Thymus (tissue), 11 donors: ENCODE measurements around the gene IL6R. TPM values are rescaled to one million over a fixed set of nuclear protein-coding genes. Genes with fewer than 3 reads are reported as not detected.

Experiments used
- DNase-seq, 9 donors: peaks; one replicate each; pipeline ENCODE4 v3.0.0-alpha.2; 2013; ENCODE audit warnings: low spot score in 9 of 9, low read depth in 6 of 9, missing footprints in 1 of 9
- H3K27ac ChIP-seq, 2 donors: one replicate each; pipeline ENCODE4 v1.5.1; 2013; ENCODE audit warnings: control low read depth in 1 of 2, low read depth in 1 of 2, low read length in 1 of 2, mild to moderate bottlenecking in 1 of 2, moderate library complexity in 1 of 2
- H3K27me3 ChIP-seq, 2 donors: one replicate each; pipeline ENCODE4 v1.5.1; 2013; ENCODE audit warnings: low read length in 1 of 2; ENCODE audit not compliant: control insufficient read depth in 2 of 2, insufficient read depth in 1 of 2
- H3K36me3 ChIP-seq, 2 donors: one replicate each; pipeline ENCODE4 v1.5.1; 2013; ENCODE audit warnings: low read length in 1 of 2, mild to moderate bottlenecking in 1 of 2, moderate library complexity in 1 of 2; ENCODE audit not compliant: control insufficient read depth in 2 of 2, insufficient read depth in 2 of 2
- H3K4me1 ChIP-seq, 2 donors: one replicate each; pipeline ENCODE4 v1.5.1; 2013; ENCODE audit warnings: low read length in 2 of 2; ENCODE audit not compliant: control insufficient read depth in 2 of 2, insufficient read depth in 2 of 2
- H3K4me3 ChIP-seq, 2 donors: one replicate each; pipeline ENCODE4 v1.5.1; 2013; ENCODE audit warnings: low read length in 2 of 2, control low read depth in 1 of 2, mild to moderate bottlenecking in 1 of 2
- H3K9me3 ChIP-seq, 2 donors: one replicate each; pipeline ENCODE4 v1.5.1; 2013; ENCODE audit warnings: low read length in 1 of 2, mild to moderate bottlenecking in 1 of 2; ENCODE audit not compliant: control insufficient read depth in 2 of 2, insufficient read depth in 1 of 2
- WGBS: extraction: QIAGEN DNeasy Blood & Tissue Kit; methylation state at CpG from one replicate; pipeline ENCODE4 v1.1.7; 2013; 5-methylcytosine and 5-hydroxymethylcytosine counted together
- polyA plus RNA-seq: library from polyadenylated mRNA; stranded (reverse); fragments of 200-250 nt; gene quantifications from one replicate; pipeline ENCODE4 v1.2.3, GENCODE V29; 2013
- total RNA-seq: library from RNA; stranded (reverse); fragments of 120-200 nt; gene quantifications from one replicate; pipeline ENCODE4 v1.2.4, GENCODE V29; 2013
- donor health status: healthy.

The IL6R gene
- total and polyA plus RNA-seq, 2 donors: 10.3 to 10.5 TPM

- Histone ChIP-seq H3K4me1 (peaks cover 16 to 47% of the 10 kb centered on the region in 2 donors), H3K27me3 (no peaks in the 10 kb centered on the region), H3K36me3 (no peaks in the 10 kb centered on the region), H3K4me3 (no peak overlapping the region), H3K27ac (peak overlapping the region in 1 of 2 donors; percentile 13), H3K9me3 (no peaks in the 10 kb centered on the region)
- WGBS: 39% methylated on average over 8 of the region's 8 CpGs
- no peak for DNase-seq
These were observed 61.8 kb downstream of the IL6R start for GRCh38 chr1:154466921-154467417.

DNA sequence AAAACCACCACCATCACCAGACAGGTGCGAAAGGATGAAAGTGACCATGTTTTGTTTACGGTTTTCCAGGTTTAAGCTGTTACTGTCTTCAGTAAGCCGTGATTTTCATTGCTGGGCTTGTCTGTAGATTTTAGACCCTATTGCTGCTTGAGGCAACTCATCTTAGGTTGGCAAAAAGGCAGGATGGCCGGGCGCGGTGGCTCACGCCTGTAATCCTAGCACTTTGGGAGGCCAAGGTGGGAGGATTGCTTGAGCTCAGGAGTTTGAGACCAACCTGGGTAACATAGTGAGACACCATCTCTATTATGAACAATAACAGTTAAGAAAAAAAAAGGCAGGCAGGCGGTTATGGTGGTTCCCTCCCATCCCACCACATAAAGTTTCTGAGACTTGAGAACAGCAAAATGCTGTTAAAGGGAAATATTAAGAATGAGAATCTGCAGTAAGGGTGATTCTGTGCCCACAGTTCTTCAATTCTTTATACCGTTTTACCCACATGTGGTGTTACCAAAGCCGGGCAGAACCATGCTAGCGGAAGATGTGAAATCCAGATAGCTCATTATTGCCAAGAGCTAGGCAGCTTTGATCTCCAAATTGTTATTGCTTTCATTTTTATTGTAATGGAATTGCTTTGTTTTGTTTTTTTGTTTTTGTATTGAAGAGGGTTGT, 62.4 kb downstream of the IL6R start:
- H3K27ac ChIP-seq: no peak overlapping the region
- H3K27me3 ChIP-seq: no peaks in the 10 kb centered on the region
- no peaks in the 10 kb centered on the region for H3K9me3 ChIP-seq
- 84% methylated on average over 11 of the region's 11 CpGs for WGBS
- no peak for DNase-seq
- no peak overlapping the region for H3K4me3 ChIP-seq
- peaks cover 16 to 47% of the 10 kb centered on the region in 2 donors for H3K4me1 ChIP-seq
- no peaks in the 10 kb centered on the region for H3K36me3 ChIP-seq

DNA sequence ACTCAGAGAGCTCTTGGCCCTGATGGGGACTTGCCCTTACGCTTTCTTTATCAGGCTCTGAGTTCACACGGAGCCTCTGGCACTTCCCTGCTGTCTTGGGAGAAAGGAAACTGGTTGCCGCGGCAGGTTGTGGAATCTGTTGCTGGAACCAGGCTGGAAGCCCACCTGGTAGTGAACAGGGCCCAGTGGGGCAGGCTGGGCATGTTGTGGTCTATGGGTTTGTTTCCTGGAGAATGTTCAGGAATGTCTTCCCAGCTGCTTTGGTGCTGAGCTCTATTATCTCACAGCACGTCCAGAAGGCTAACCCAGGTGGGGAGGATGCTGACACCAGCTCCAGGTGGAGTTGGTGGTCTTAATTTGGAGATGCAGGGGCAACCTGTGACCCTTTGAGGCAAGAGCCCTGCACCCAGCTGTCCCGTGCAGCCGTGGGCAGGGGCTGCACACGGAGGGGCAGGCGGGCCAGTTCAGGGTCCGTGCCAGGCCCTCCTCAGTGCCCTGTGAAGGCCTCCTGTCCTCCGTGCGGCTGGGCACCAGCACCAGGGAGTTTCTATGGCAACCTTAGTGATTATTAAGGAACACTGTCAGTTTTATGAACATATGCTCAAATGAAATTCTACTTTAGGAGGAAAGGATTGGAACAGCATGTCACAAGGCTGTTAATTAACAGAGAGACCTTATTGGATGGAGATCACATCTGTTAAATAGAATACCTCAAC, 63.5 kb downstream of the IL6R start:
- Histone ChIP-seq H3K4me3 (no peak overlapping the region), H3K9me3 (no peaks in the 10 kb centered on the region), H3K36me3 (no peaks in the 10 kb centered on the region), H3K27me3 (no peaks in the 10 kb centered on the region), H3K4me1 (peaks cover 11 to 40% of the 10 kb centered on the region in 2 donors), H3K27ac (no peak overlapping the region)
- no peak for DNase-seq
- 96% methylated on average over 12 of the region's 12 CpGs for WGBS

DNA sequence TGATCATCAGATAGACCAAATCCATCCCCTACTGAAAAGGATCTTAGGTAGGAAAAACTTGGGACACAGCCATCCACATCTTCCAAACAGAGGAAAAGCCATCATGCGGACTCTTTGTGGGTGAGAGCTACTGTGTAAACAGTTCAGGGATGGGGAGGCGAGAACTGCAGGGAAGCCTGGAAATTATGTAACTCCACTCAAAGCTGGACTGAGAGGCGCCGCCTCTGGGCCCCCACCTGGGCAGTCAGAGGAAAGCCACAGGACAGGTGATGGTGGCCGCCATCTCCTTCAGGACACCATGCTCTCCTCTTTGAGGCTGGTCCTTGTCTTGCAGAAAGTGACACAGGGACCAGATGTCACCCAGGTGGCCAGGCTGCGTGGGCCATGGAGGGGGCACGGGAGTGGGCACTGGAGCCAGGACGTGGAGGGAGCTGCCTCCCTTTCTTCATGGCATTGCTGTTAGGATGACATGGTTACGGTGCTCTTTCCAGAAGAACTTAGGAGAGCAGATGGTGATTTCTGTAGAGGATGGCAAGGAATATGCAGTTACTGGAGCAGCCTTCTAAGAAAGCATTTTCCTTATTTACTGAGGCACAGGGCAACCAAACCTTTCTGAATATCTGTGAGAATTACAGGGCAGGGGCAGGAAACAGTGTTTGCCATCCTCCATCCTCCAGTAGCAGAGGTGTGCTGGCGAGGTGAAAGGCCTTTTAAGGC, 64.9 kb downstream of the IL6R start:
- H3K4me3 ChIP-seq: no peak overlapping the region
- 98% methylated on average over 10 of the region's 10 CpGs for WGBS
- no peak for DNase-seq
- no peak overlapping the region for H3K27ac ChIP-seq
- H3K9me3 ChIP-seq: no peaks in the 10 kb centered on the region
- no peaks in the 10 kb centered on the region for H3K27me3 ChIP-seq
- peaks cover 9 to 29% of the 10 kb centered on the region in 2 donors for H3K4me1 ChIP-seq
- no peaks in the 10 kb centered on the region for H3K36me3 ChIP-seq

- no peak for DNase-seq
- Histone ChIP-seq H3K27me3 (no peaks in the 10 kb centered on the region), H3K4me1 (peaks cover 0 to 16% of the 10 kb centered on the region in 2 donors), H3K36me3 (no peaks in the 10 kb centered on the region), H3K4me3 (no peak overlapping the region), H3K9me3 (no peaks in the 10 kb centered on the region), H3K27ac (no peak overlapping the region)
- 98% methylated on average over 2 of the region's 2 CpGs for WGBS
These were observed 66.2 kb downstream of the IL6R start for GRCh38 chr1:154471304-154471703.

GRCh38 chr1:154474802-154475201, 69.7 kb downstream of the IL6R start:
- no peaks in the 10 kb centered on the region for H3K27me3 ChIP-seq
- no peak overlapping the region for H3K27ac ChIP-seq
- no peak for DNase-seq
- no peaks in the 10 kb centered on the region for H3K9me3 ChIP-seq
- H3K4me3 ChIP-seq: no peak overlapping the region
- H3K36me3 ChIP-seq: no peaks in the 10 kb centered on the region
- H3K4me1 ChIP-seq: peaks cover 0 to 11% of the 10 kb centered on the region in 2 donors
- WGBS: 82% methylated on average over 3 of the region's 3 CpGs

- H3K27ac ChIP-seq: no peak overlapping the region
- WGBS: 98% methylated on average over 1 of the region's 1 CpG
- peaks cover 0 to 11% of the 10 kb centered on the region in 2 donors for H3K4me1 ChIP-seq
- H3K27me3 ChIP-seq: no peaks in the 10 kb centered on the region
- no peaks in the 10 kb centered on the region for H3K36me3 ChIP-seq
- H3K4me3 ChIP-seq: no peak overlapping the region
- H3K9me3 ChIP-seq: no peaks in the 10 kb centered on the region
- no peak for DNase-seq
These were observed 71.6 kb downstream of the IL6R start for GRCh38 chr1:154476791-154477190.

- H3K4me3 ChIP-seq: no peak overlapping the region
- H3K27ac ChIP-seq: no peak overlapping the region
- H3K36me3 ChIP-seq: no peaks in the 10 kb centered on the region
- peaks cover 0 to 11% of the 10 kb centered on the region in 2 donors for H3K4me1 ChIP-seq
- no peak for DNase-seq
- no peaks in the 10 kb centered on the region for H3K27me3 ChIP-seq
- no peaks in the 10 kb centered on the region for H3K9me3 ChIP-seq
- 94% methylated on average over 8 of the region's 8 CpGs for WGBS
These were observed 72.9 kb downstream of the IL6R start for GRCh38 chr1:154478013-154478412.

- H3K4me1 ChIP-seq: peaks cover 0 to 11% of the 10 kb centered on the region in 2 donors
- whole genome bisulfite sequencing: 29% methylated on average over 5 of the region's 5 CpGs
- no peak overlapping the region for H3K27ac ChIP-seq
- H3K4me3 ChIP-seq: no peak overlapping the region
- H3K36me3 ChIP-seq: peaks cover 0 to 3% of the 10 kb centered on the region in 2 donors
- no peaks in the 10 kb centered on the region for H3K9me3 ChIP-seq
- peak in 1 of 9 donors; percentile 47 for DNase-seq
- no peaks in the 10 kb centered on the region for H3K27me3 ChIP-seq
These were observed 73.5 kb downstream of the IL6R start for GRCh38 chr1:154478639-154479038.
